Hippocampal formation (tissue), 2 donors: Measurements from ENCODE around the gene GALNTL6.

Source experiments
- DNase-seq, 2 donors: peaks; one replicate each; lab custom pipeline; 2025; lab: John Stamatoyannopoulos, UW

GALNTL6 gene

GRCh38 chr4:171993247-171993646 is 180.0 kb downstream of the GALNTL6 start:
- DNase-seq = no peak

- no peak for DNase-seq
These were observed 194.7 kb downstream of the GALNTL6 start for GRCh38 chr4:172007889-172008288.

GRCh38 chr4:172009446-172010230 is 196.4 kb downstream of the GALNTL6 start:
- DNase-seq = no peak

GRCh38 chr4:172011196-172011595 is 198.0 kb downstream of the GALNTL6 start:
- no peak for DNase-seq

GRCh38 chr4:172018358-172018757 is 205.2 kb downstream of the GALNTL6 start:
- no peak for DNase-seq

- DNase-seq = no peak
These were observed 222.4 kb downstream of the GALNTL6 start for GRCh38 chr4:172035562-172035961.

- DNase-seq = no peak
These were observed 227.6 kb downstream of the GALNTL6 start for GRCh38 chr4:172040766-172041165.

GRCh38 chr4:172042714-172043114 is 229.5 kb downstream of the GALNTL6 start:
- DNase-seq = no peak

- no peak for DNase-seq
These were observed 232.8 kb downstream of the GALNTL6 start for GRCh38 chr4:172045981-172046380.

- DNase-seq = no peak
These were observed 235.5 kb downstream of the GALNTL6 start for GRCh38 chr4:172048666-172049065.

- DNase-seq = no peak
These were observed 237.7 kb downstream of the GALNTL6 start for GRCh38 chr4:172050911-172051310.

- DNase-seq = no peak
These were observed 241.8 kb downstream of the GALNTL6 start for GRCh38 chr4:172055046-172055445.

GRCh38 chr4:172055498-172055897 is 242.3 kb downstream of the GALNTL6 start:
- DNase-seq = no peak

GRCh38 chr4:172061204-172061603 is 248.0 kb downstream of the GALNTL6 start:
- no peak for DNase-seq

GRCh38 chr4:172068506-172068905 is 255.3 kb downstream of the GALNTL6 start:
- no peak for DNase-seq

GRCh38 chr4:172073590-172073989 is 260.4 kb downstream of the GALNTL6 start:
- no peak for DNase-seq

GRCh38 chr4:172083272-172083671 is 270.1 kb downstream of the GALNTL6 start:
- no peak for DNase-seq

- DNase-seq = no peak
These were observed 275.4 kb downstream of the GALNTL6 start for GRCh38 chr4:172088556-172088955.

- no peak for DNase-seq
These were observed 282.0 kb downstream of the GALNTL6 start for GRCh38 chr4:172095161-172095560.

GRCh38 chr4:172096786-172097185 is 283.6 kb downstream of the GALNTL6 start:
- no peak for DNase-seq

- no peak for DNase-seq
These were observed 286.2 kb downstream of the GALNTL6 start for GRCh38 chr4:172099376-172099775.

- no peak for DNase-seq
These were observed 290.3 kb downstream of the GALNTL6 start for GRCh38 chr4:172103456-172103855.

GRCh38 chr4:172104539-172104938 is 291.3 kb downstream of the GALNTL6 start:
- no peak for DNase-seq

GRCh38 chr4:172105918-172106317 is 292.7 kb downstream of the GALNTL6 start:
- no peak for DNase-seq
